ENCODE measurements around the gene RAP2A. TPM values are rescaled to one million over a fixed set of nuclear protein-coding genes. Genes with fewer than 3 reads are reported as not detected.

Gene RAP2A
- total RNA-seq, 1 experiment from 2014 or later = 43.6 TPM

DNA sequence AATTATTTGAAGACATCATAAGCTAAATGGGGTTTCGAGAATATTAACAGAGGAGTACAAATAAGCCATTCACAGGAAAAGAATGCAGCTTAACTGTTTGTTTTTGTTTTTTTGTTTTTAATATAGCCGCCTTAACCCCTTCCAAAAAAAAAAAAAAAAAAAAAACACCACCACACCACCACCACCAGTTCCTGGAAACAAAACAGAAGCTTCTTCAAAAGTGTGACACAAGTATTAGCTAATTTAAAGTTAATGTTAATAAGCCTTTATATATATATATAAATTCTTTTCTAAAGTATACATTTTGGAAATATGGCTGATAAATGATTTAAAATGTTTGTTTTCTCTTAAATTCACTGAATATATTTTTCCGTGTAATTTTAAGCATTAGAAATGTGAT is 1.4 kb downstream of the RAP2A start:
- POLR2A ChIA-PET (ENCODE audit: low non-redundant PET) = interaction anchor here (0.6 kb wide), 1 partner anchor 67 kb away, joined by 6 read pairs; no protein-coding TSS in a partner anchor
- CTCF ChIA-PET = interaction anchor here (0.6 kb wide), 2 partner anchors 158 to 461 kb away, joined by 6 to 7 read pairs; no protein-coding TSS in a partner anchor
- Histone ChIP-seq H3K4me1 (ENCODE audit: insufficient read depth, low read length, poor library complexity, severe bottlenecking) (peaks cover 45% of the 10 kb centered on the region), H3K9me3 (ENCODE audit: low read depth, low read length, poor library complexity, severe bottlenecking) (no peaks in the 10 kb centered on the region), H3K4me3 (ENCODE audit: low read depth, low read length, poor library complexity, severe bottlenecking) (peak overlapping the region; percentile 64), H3K27ac (ENCODE audit: low read depth, low read length, poor library complexity, severe bottlenecking) (peak overlapping the region; percentile 64), H3K27me3 (replicated peaks; ENCODE audit: insufficient read depth, low read depth, low read length, poor library complexity) (no peaks in the 10 kb centered on the region), H3K36me3 (ENCODE audit: insufficient read depth, low read length, poor library complexity, severe bottlenecking) (no peaks in the 10 kb centered on the region)
- intact Hi-C loops (cut with micrococcal nuclease; ENCODE audit: unreplicated experiment) = loop anchor here (10.0 kb wide), 1 partner anchor 509 kb away; no protein-coding TSS in a partner anchor
- DNase-seq (ENCODE audit: low spot score) = no peak
- BruUV-seq (replicated peaks) = no TSS peak
- TF ChIP-seq EZH2 (IDR thresholded peaks at IDR 0.05; ENCODE audit: borderline replicate concordance, low read depth, low read length, poor library complexity, severe bottlenecking) = no peak
- TF ChIP-seq, protein P1, sequence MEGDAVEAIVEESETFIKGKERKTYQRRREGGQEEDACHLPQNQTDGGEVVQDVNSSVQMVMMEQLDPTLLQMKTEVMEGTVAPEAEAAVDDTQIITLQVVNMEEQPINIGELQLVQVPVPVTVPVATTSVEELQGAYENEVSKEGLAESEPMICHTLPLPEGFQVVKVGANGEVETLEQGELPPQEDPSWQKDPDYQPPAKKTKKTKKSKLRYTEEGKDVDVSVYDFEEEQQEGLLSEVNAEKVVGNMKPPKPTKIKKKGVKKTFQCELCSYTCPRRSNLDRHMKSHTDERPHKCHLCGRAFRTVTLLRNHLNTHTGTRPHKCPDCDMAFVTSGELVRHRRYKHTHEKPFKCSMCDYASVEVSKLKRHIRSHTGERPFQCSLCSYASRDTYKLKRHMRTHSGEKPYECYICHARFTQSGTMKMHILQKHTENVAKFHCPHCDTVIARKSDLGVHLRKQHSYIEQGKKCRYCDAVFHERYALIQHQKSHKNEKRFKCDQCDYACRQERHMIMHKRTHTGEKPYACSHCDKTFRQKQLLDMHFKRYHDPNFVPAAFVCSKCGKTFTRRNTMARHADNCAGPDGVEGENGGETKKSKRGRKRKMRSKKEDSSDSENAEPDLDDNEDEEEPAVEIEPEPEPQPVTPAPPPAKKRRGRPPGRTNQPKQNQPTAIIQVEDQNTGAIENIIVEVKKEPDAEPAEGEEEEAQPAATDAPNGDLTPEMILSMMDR (conservative IDR thresholded peaks at IDR 0.05; ENCODE audit: low read depth, low read length) = no peak

DNA sequence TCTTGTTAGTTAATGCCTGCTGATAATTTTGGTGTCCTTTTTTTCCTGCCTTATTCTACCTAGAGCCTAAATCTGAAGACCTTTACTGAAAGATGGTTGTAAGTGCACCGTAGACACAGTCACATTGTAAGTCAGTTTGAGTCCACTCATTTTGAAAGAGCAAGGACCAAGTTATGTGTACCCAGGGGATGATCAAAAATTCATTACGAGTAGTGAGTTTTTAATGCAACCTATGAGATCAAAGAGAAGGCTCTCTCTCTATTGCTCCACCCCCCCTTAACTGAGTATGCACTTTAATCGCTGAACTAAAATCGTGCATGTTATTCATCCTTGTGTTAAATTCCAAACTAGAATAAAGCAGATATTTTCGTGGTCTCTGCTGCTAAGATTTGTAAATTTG is 1.8 kb downstream of the RAP2A start:
- no TSS peak for BruUV-seq (replicated peaks)
- ChIA-PET CTCF (interaction anchor here (0.6 kb wide), 2 partner anchors 157 to 461 kb away, joined by 6 to 7 read pairs; no protein-coding TSS in a partner anchor), POLR2A (ENCODE audit: low non-redundant PET) (interaction anchor here (0.6 kb wide), 1 partner anchor 67 kb away, joined by 6 read pairs; no protein-coding TSS in a partner anchor)
- H3K4me1 ChIP-seq (ENCODE audit: insufficient read depth, low read length, poor library complexity, severe bottlenecking) = peaks cover 49% of the 10 kb centered on the region
- DNase-seq (ENCODE audit: low spot score) = no peak
- intact Hi-C loops (cut with micrococcal nuclease; ENCODE audit: unreplicated experiment) = loop anchor here (10.0 kb wide), 1 partner anchor 509 kb away; no protein-coding TSS in a partner anchor
- H3K4me3 ChIP-seq (ENCODE audit: low read depth, low read length, poor library complexity, severe bottlenecking) = peak overlapping the region; percentile 64
- H3K36me3 ChIP-seq (ENCODE audit: insufficient read depth, low read length, poor library complexity, severe bottlenecking) = no peaks in the 10 kb centered on the region
- no peak overlapping the region for H3K27ac ChIP-seq (ENCODE audit: low read depth, low read length, poor library complexity, severe bottlenecking)
- TF ChIP-seq, protein P1 (conservative IDR thresholded peaks at IDR 0.05; ENCODE audit: low read depth, low read length) = no peak
- no peak for TF ChIP-seq EZH2 (IDR thresholded peaks at IDR 0.05; ENCODE audit: borderline replicate concordance, low read depth, low read length, poor library complexity, severe bottlenecking)
- no peaks in the 10 kb centered on the region for H3K9me3 ChIP-seq (ENCODE audit: low read depth, low read length, poor library complexity, severe bottlenecking)
- H3K27me3 ChIP-seq (replicated peaks; ENCODE audit: insufficient read depth, low read depth, low read length, poor library complexity) = no peaks in the 10 kb centered on the region

- H3K9me3 ChIP-seq (ENCODE audit: low read depth, low read length, poor library complexity, severe bottlenecking) = no peaks in the 10 kb centered on the region
- intact Hi-C loops (cut with micrococcal nuclease; ENCODE audit: unreplicated experiment) = loop anchor here (10.0 kb wide), 1 partner anchor 508 kb away; no protein-coding TSS in a partner anchor
- H3K4me1 ChIP-seq (ENCODE audit: insufficient read depth, low read length, poor library complexity, severe bottlenecking) = peaks cover 57% of the 10 kb centered on the region
- H3K27me3 ChIP-seq (replicated peaks; ENCODE audit: insufficient read depth, low read depth, low read length, poor library complexity) = no peaks in the 10 kb centered on the region
- H3K4me3 ChIP-seq (ENCODE audit: low read depth, low read length, poor library complexity, severe bottlenecking) = peak overlapping the region; percentile 64
- CTCF ChIA-PET = no interaction called here
- no peak overlapping the region for H3K27ac ChIP-seq (ENCODE audit: low read depth, low read length, poor library complexity, severe bottlenecking)
- no TSS peak for BruUV-seq (replicated peaks)
- H3K36me3 ChIP-seq (ENCODE audit: insufficient read depth, low read length, poor library complexity, severe bottlenecking) = peaks cover 4% of the 10 kb centered on the region
- DNase-seq (ENCODE audit: low spot score) = no peak
- no peak for TF ChIP-seq EZH2 (IDR thresholded peaks at IDR 0.05; ENCODE audit: borderline replicate concordance, low read depth, low read length, poor library complexity, severe bottlenecking)
- TF ChIP-seq, protein P1 (conservative IDR thresholded peaks at IDR 0.05; ENCODE audit: low read depth, low read length) = no peak
- POLR2A ChIA-PET (ENCODE audit: low non-redundant PET) = no interaction called here
Observed at GRCh38 chr13:97436845-97437244, 2.9 kb downstream of the RAP2A start.
